ENCODE measurements around the gene TMBIM4.
"Not testable (repeated sequence)": the region's sequence is repeated elsewhere in the genome, so short reads cannot be mapped to it uniquely, and the experiment has no call there.

GRCh38 chr12:66184822-66185221, 15.0 kb upstream of the TMBIM4 start:
- not testable (repeated sequence) for TF ChIP-seq TAF1 (conservative IDR thresholded peaks at IDR 0.05); RAD21 (IDR thresholded peaks at IDR 0.05); YY1 (IDR thresholded peaks at IDR 0.05); JUND (IDR thresholded peaks at IDR 0.05); RXRA (IDR thresholded peaks at IDR 0.05); MAX (IDR thresholded peaks at IDR 0.05); EGR1 (IDR thresholded peaks at IDR 0.05; ENCODE audit: low read depth in 2 of 2)
- TF ChIP-seq, protein P1, sequence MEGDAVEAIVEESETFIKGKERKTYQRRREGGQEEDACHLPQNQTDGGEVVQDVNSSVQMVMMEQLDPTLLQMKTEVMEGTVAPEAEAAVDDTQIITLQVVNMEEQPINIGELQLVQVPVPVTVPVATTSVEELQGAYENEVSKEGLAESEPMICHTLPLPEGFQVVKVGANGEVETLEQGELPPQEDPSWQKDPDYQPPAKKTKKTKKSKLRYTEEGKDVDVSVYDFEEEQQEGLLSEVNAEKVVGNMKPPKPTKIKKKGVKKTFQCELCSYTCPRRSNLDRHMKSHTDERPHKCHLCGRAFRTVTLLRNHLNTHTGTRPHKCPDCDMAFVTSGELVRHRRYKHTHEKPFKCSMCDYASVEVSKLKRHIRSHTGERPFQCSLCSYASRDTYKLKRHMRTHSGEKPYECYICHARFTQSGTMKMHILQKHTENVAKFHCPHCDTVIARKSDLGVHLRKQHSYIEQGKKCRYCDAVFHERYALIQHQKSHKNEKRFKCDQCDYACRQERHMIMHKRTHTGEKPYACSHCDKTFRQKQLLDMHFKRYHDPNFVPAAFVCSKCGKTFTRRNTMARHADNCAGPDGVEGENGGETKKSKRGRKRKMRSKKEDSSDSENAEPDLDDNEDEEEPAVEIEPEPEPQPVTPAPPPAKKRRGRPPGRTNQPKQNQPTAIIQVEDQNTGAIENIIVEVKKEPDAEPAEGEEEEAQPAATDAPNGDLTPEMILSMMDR (IDR thresholded peaks at IDR 0.05; ENCODE audit: low read depth, low read length, missing input control) = not testable (repeated sequence)
- TF ChIP-seq, protein P2, sequence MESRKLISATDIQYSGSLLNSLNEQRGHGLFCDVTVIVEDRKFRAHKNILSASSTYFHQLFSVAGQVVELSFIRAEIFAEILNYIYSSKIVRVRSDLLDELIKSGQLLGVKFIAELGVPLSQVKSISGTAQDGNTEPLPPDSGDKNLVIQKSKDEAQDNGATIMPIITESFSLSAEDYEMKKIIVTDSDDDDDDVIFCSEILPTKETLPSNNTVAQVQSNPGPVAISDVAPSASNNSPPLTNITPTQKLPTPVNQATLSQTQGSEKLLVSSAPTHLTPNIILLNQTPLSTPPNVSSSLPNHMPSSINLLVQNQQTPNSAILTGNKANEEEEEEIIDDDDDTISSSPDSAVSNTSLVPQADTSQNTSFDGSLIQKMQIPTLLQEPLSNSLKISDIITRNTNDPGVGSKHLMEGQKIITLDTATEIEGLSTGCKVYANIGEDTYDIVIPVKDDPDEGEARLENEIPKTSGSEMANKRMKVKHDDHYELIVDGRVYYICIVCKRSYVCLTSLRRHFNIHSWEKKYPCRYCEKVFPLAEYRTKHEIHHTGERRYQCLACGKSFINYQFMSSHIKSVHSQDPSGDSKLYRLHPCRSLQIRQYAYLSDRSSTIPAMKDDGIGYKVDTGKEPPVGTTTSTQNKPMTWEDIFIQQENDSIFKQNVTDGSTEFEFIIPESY (IDR thresholded peaks at IDR 0.05) = not testable (repeated sequence)
- TF ChIP-seq, protein P3, sequence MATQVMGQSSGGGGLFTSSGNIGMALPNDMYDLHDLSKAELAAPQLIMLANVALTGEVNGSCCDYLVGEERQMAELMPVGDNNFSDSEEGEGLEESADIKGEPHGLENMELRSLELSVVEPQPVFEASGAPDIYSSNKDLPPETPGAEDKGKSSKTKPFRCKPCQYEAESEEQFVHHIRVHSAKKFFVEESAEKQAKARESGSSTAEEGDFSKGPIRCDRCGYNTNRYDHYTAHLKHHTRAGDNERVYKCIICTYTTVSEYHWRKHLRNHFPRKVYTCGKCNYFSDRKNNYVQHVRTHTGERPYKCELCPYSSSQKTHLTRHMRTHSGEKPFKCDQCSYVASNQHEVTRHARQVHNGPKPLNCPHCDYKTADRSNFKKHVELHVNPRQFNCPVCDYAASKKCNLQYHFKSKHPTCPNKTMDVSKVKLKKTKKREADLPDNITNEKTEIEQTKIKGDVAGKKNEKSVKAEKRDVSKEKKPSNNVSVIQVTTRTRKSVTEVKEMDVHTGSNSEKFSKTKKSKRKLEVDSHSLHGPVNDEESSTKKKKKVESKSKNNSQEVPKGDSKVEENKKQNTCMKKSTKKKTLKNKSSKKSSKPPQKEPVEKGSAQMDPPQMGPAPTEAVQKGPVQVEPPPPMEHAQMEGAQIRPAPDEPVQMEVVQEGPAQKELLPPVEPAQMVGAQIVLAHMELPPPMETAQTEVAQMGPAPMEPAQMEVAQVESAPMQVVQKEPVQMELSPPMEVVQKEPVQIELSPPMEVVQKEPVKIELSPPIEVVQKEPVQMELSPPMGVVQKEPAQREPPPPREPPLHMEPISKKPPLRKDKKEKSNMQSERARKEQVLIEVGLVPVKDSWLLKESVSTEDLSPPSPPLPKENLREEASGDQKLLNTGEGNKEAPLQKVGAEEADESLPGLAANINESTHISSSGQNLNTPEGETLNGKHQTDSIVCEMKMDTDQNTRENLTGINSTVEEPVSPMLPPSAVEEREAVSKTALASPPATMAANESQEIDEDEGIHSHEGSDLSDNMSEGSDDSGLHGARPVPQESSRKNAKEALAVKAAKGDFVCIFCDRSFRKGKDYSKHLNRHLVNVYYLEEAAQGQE (IDR thresholded peaks at IDR 0.05) = not testable (repeated sequence)
